Fibroblast of the aortic adventitia (primary cell): ENCODE results near the gene C19orf85. TPM values are rescaled to one million over a fixed set of nuclear protein-coding genes. Genes with fewer than 3 reads are reported as not detected.

Experiments used
- DNase-seq: peaks from one replicate; pipeline ENCODE4 v3.0.0-alpha.2; 2010; ENCODE audit warnings: low read depth
- H3K4me3 ChIP-seq: 2 replicates; pipeline ENCODE4 v1.5.1; 2011; ENCODE audit warnings: low read depth, mild to moderate bottlenecking, control low read depth, low read length, moderate library complexity
- total RNA-seq: library from RNA; depleted of rRNA; stranded (reverse); fragments of >200 nt; gene quantifications from 2 replicates; pipeline ENCODE4 v1.2.3, GENCODE V29; 2012; ENCODE audit warnings: low replicate concordance
- TF ChIP-seq, protein P1 (sequence below): IDR thresholded peaks from 2 replicates; pipeline ENCODE4 v1.5.1; 2011; ENCODE audit warnings: mild to moderate bottlenecking, low read length, control low read depth, inconsistent platforms; ENCODE audit not compliant: insufficient read depth

The C19orf85 gene
- total RNA-seq, 1 donor, result not detected

DNA sequence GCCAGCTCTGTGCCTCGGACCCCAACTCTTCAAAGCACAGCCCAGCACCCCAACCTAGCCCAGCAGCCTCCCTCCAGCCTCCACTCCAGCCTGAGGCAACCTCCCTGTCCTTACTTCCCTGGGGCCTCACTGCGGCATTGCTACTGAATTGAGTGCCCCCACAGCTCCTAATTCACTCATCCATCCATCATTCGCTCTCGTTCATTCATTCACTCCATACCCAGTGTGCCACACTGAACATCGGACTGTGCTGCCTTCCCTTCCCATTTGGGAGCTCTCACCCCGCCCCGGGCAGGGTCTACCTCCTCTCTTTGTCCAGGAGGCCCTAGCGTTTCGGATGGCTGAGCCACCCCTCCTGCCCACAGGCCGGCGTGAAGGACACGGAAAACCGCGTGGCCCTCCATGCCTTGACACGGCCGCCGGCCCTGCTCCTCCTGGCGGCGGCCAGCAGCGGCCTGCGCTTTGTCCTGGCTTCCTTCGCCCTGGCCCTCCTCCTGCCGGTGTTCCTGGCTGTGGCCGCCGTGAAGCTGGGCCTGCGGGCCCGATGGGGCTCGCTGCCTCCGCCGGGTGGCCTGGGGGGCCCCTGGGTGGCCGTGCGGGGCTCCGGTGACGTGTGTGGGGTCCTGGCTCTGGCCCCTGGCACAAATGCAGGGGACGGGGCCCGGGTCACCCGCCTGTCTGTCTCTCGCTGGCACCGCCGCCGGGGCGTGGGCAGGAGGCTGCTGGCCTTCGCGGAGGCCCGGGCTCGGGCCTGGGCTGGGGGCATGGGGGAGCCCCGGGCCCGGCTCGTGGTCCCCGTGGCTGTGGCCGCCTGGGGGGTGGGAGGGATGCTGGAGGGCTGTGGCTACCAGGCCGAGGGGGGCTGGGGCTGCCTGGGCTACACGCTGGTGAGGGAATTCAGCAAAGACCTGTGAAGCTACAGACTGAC is 21.8 kb upstream of the C19orf85 start:
- H3K4me3 ChIP-seq, result peak overlapping the region; percentile 81
- peak; percentile 46 for DNase-seq
- TF ChIP-seq, protein P1, sequence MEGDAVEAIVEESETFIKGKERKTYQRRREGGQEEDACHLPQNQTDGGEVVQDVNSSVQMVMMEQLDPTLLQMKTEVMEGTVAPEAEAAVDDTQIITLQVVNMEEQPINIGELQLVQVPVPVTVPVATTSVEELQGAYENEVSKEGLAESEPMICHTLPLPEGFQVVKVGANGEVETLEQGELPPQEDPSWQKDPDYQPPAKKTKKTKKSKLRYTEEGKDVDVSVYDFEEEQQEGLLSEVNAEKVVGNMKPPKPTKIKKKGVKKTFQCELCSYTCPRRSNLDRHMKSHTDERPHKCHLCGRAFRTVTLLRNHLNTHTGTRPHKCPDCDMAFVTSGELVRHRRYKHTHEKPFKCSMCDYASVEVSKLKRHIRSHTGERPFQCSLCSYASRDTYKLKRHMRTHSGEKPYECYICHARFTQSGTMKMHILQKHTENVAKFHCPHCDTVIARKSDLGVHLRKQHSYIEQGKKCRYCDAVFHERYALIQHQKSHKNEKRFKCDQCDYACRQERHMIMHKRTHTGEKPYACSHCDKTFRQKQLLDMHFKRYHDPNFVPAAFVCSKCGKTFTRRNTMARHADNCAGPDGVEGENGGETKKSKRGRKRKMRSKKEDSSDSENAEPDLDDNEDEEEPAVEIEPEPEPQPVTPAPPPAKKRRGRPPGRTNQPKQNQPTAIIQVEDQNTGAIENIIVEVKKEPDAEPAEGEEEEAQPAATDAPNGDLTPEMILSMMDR, result peak; percentile 63

DNA sequence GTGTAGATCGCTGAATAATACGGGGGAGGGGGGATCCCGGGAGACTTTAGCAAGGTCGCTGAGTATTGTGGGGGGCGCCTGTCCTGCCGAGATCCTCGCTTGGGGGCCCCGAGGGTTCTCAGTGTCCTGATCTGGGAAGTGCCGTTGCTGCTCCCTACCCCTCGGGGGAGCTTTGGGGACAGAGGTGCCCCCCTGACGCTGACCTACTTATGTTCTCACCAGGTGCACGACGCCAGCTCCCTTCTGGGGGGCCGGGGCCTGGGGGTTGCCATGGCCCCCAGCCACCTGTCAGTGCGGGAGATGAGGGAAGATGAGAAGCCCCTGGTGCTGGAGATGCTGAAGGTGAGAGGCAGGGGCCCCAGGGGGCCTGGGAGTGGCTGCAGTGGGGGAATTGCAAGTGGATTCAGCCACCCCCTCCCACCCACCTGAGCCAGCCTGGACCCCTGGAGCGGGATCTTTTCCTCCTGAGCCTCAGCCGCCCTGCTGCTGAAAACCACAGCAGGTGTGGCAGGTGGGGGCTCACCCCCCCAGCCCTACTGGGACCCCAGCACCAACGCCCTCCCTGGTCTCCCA is 21.0 kb upstream of the C19orf85 start:
- H3K4me3 ChIP-seq, result peak overlapping the region; percentile 81
- DNase-seq, result no peak
- TF ChIP-seq, protein P1, result no peak

GRCh38 chr19:55484593-55485438 is 20.3 kb upstream of the C19orf85 start, which contains the start of gene NAT14:
Gene NAT14, plus strand, starts transcription at chr19:55485188. Its CDS starts 521 bp downstream, at chr19:55485709.
- peak within 1 kb of the TSS; percentile 81 for H3K4me3 ChIP-seq
- DNase-seq, result peak; percentile 48
- TF ChIP-seq, protein P1, result no peak

DNA sequence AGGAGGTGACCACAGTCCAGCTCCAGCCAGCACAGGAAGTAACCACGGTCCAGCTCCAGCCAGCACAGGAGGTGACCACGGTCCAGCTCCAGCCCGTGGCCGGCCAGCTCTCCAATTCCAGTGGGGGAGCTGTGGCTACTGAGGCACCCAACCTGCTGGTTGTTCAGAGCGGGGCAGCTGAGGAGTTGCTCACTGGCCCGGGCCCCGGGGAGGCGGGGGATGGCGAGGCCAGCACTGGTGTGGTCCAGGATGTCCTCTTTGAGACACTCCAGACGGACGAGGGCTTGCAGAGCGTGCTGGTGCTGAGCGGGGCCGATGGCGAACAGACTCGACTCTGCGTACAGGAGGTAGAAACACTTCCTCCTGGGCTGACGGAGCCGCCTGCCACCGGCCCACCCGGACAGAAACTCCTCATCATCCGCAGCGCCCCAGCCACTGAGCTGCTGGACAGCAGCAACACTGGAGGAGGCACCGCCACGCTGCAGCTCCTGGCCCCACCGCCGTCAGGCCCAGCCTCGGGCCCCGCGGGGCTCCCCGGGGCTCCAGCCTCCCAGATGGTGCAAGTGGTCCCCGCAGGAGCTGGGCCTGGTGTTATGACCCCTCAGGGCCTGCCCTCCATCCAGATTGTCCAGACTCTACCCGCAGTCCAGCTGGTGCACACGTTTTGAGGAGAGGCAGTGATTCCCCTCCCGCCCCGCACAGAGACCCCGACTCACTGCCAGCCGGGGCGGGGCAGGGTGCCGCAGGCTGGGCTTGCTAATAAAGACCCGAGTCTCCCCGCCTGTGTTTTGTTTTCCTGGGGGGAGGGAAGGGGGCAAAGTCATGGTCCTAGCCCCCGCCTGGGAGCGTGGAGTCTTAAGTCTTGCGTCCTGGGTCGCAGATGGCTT is 19.4 kb upstream of the C19orf85 start:
- peak overlapping the region; percentile 81 for H3K4me3 ChIP-seq
- no peak for DNase-seq
- TF ChIP-seq, protein P1, result no peak

DNA sequence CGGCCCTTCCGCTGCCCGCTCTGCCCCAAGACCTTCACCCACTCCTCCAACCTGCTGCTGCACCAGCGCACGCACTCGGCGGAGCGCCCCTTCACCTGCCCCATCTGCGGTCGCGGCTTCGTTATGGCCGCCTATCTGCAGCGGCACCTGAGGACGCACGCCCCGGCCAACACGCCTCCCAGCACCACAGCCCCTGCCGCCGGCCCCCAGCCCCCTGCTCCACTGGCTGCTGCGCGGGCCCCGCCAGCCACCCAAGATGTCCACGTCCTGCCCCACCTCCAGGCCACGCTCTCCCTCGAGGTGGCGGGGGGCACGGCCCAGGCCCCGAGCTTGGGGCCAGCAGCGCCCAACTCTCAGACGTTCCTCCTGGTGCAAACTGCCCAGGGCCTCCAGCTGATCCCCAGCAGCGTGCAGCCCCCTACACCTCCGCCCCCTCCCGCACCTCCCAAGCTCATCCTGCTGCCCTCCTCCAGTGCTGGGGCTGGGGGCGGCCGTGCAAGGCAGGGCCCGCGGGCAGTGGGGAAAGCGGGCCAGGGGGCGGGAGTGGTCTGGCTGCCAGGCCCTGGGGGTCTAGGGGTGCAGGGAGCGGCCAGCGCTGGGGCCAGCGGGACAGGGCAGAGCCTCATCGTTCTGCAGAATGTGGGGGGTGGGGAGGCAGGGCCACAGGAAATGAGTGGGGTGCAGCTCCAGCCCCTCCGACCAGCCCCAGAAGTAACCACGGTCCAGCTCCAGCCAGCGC is 18.6 kb upstream of the C19orf85 start:
- TF ChIP-seq, protein P1, result no peak
- no peak for DNase-seq
- H3K4me3 ChIP-seq, result no peak overlapping the region
